AG09319 (cell line): ENCODE measurements around the gene CRACR2B.

Experiments
- DNase-seq: peaks from one replicate; pipeline ENCODE4 v3.0.0-alpha.2; 2010; ENCODE audit warnings: low read depth; ENCODE audit errors: extremely low read depth
- CTCF ChIP-seq: IDR thresholded peaks from 2 replicates; pipeline ENCODE4 v1.5.1; 2011; ENCODE audit warnings: low read depth, mild to moderate bottlenecking, inconsistent platforms, low read length, moderate library complexity

Gene CRACR2B

GRCh38 chr11:839875-840617 lies 12.3 kb downstream of the CRACR2B start:
- DNase-seq: no peak
- TF ChIP-seq CTCF: peak; percentile 21

GRCh38 chr11:841981-842369 lies 14.3 kb downstream of the CRACR2B start:
- no peak for TF ChIP-seq CTCF

GRCh38 chr11:842370-843002 lies 14.8 kb downstream of the CRACR2B start, which contains the start of the genes POLR2L and TSPAN4:
Gene POLR2L (minus strand): TSS chr11:842529. CDS start chr11:842508, 21 bp downstream.
Gene TSPAN4 (plus strand): TSS chr11:842852. CDS start chr11:850305, 7,453 bp downstream.
- no peak for TF ChIP-seq CTCF
- DNase-seq: peak; percentile 74

More at GRCh38 chr11:841981-842369, 14.3 kb downstream of the CRACR2B start:
- no peak for DNase-seq

GRCh38 chr11:843086-843734 lies 15.5 kb downstream of the CRACR2B start:
- DNase-seq: no peak

GRCh38 chr11:843818-844692 lies 16.3 kb downstream of the CRACR2B start:
- peak; percentile 92 for DNase-seq
- TF ChIP-seq CTCF: no peak

More at GRCh38 chr11:843086-843734, 15.5 kb downstream of the CRACR2B start:
- TF ChIP-seq CTCF: no peak

- no peak; the same call in 1 of the 2 replicates for TF ChIP-seq CTCF
- DNase-seq: peak; percentile 96
These were observed 17.2 kb downstream of the CRACR2B start for GRCh38 chr11:844693-845644.
